HL-60/S4 (cell line): ENCODE measurements around the gene GRAMD1C.

Experiments used
- in situ Hi-C: fragments of 300-500 bp; cut with MboI; formaldehyde crosslinking; loops from 2 replicates; pipeline ENCODE4 v1.14.3; 2022; ENCODE audit warnings: low sequenced_read_pairs

The GRAMD1C gene

DNA sequence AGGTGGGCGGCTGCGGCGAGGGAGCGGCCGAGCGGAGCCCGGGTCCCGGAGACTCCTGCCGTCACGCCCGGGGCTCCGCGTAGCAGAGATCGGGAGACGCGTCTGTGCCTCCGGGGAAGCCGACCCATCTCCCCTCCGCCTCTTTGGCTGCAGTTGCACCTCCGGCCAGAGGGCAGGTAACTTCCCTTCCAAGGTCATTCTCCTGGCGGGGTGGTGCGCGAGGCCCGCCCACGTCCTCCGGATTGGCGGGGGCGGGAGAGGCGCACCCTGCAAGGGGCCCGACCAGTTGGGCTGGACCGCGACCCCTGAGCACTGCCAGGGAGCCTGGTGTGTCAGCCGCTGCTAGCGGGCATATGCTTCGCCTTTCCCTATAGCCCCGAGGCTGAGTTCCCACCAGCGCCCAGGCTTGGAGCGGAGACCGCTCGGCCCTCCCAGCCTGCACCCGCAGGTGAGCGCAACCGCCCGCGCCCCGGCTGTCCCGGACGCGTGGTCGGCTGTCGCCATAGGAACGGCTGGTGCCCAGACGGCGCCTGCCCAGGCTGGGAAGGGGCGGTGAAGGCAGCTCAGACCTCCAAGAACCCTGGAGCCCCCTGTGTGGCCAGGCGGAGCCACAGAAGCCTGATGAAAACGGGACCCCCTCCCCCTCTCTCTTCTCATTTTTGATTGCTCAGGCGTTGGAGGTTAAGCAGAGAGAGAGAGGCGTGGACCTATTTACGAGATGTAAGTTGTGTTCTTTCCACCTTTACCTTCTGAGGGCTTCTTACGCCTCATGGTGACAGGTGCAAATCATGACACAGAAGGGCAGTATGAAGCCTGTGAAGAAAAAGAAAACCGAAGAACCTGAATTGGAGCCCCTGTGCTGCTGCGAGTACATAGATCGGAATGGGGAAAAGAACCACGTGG is 109.7 kb downstream of the GRAMD1C start:
- in situ Hi-C loops: no loop called here

DNA sequence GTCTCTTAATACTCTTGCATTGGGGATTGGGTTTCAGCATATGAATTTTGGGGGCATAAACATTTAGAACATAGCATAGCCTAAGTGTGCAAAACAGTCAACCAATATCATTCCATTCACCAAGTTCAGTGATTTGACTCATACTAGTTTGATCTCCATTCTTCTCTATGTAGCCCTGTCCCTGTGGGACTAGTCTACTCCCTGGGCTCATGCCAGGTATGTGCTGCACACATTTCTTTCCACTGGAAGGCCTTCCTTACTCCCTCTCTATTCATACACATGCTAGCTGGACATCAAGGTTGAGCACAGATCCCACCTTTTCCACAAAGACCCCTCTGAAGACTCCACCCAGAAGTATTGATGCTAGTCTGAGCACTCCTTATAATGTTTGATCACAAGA is 114.3 kb downstream of the GRAMD1C start:
- in situ Hi-C loops: no loop called here

DNA sequence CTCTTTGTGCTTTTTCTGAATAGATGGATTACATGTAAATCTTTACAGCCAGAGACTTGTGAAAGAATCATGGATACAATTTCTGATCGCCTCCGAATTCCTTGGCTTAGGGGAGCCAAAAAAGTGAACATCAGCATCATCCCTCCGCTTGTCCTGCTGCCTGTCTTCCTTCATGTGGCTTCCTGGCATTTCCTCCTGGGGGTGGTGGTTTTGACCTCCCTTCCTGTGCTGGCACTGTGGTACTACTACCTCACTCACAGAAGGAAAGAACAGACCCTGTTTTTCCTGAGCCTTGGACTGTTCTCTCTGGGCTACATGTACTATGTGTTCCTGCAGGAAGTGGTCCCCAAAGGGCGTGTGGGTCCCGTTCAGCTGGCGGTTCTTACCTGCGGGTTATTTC is 115.1 kb downstream of the GRAMD1C start:
- in situ Hi-C loops: no loop called here

DNA sequence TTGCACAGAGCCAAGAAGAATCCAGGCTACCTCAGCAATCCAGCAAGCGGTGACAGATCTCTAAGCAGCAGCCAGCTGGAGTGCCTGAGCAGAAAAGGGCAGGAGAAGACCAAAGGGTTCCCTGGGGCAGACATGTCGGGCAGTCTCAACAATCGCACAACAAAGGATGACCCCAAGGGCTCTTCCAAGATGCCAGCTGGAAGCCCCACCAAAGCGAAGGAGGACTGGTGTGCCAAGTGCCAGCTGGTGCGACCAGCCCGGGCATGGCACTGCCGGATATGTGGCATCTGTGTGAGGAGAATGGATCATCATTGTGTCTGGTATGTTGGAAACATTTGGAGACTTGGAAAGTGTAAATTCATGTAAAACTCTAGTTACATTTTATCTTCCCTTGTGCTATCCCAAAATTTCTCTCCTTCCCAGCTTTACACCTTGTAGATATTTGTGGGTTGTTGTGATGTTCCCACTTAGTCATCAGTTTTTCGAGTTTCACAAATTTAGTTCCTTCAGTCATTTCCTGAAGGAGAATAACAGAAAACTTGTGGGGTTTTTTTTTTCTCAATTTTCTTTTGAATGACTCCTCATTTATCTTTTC is 115.6 kb downstream of the GRAMD1C start:
- in situ Hi-C loops: no loop called here

DNA sequence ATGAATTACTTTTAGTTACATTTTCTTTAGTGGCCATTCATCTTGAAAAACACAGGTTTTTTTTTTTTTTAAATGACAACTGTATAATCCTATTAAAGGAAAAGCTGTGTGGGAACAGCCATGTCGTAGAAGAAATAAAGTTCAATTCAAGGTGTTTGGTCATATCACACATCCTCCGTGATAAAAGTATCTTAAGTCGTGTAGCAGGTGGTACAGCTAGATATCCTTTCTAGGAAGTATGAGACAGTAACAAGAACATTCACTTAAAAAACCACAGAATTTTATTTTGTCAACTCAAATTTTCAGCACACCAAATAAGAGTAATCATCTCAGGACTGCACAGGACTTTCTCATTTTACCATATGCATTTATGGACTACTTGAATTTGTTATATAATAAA is 125.3 kb downstream of the GRAMD1C start:
- in situ Hi-C loops: no loop called here

DNA sequence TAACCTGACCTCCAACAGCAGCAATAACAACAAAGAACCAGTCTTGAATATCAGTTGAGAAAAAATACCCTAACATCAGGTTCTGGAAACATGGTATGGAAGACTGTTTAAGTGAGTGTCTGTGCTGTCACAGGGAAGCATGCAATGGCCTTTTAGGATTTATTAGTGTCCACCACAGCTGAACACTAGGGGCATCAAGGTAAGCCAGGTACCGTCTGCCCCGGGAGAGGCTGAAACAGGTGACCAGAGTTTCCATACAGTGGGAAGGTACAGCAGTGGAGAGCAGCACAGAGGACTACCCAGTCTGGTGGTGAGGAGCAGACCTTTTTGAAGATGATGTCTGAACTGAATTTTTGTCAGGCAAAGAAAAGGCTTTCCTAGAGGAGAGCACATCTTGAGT is 127.6 kb downstream of the GRAMD1C start:
- in situ Hi-C loops: no loop called here

DNA sequence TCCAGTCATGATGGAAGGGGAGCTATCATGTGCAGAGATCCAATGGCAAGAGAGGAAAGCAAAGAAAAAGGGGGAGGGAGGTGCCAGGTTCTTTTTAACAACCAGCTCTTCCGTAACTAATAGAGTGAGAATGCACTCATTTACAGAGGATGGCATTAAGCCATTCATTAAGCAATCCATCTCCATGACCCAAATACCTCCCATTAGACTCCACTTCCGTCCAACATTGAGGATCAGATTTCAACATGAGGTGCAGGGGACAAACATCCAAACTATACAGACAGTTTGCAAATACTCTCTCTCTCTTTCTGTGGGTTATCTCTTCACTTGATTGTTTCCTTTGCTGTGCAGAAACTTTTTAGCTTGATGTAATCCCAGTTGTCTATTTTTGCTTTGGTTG is 130.4 kb downstream of the GRAMD1C start:
- in situ Hi-C loops: no loop called here

DNA sequence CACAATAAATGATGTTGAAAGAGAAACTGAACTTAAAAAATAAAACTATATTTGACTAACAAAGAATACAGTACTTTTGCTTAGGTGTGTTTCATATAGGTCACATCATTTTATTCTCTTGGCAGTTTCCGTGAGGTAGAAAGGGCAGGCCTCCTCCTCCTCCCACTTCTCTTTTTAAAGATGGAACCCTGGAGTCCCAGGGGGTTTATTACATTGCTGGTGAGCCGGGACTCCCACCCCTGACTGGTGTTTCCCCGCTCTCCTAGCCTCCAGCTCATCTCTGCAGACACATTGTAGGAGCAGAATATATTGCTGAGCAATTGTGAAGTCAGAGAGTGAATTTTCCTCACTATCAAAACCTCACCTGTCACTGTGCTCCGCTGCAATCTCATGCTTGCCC is 139.2 kb downstream of the GRAMD1C start:
- in situ Hi-C loops: no loop called here

DNA sequence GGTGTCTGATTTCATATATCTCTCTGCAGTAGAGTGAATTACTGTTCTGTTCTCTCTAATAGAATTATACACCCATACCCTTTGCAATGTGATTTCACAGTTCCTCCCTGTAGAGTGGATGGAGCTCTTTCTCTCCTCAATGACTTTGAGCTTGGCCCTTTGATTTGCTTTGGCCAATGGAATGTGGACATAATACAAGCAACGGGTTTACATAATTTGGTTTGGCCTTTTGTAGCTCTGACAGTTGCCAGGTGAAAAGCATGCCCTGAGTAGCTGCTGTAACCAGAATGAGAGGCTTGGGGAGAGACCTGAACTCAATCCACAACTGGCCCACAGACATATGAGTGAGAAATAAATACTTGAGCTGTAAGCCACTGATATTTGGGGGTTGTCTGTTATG is 141.3 kb downstream of the GRAMD1C start:
- in situ Hi-C loops: no loop called here

DNA sequence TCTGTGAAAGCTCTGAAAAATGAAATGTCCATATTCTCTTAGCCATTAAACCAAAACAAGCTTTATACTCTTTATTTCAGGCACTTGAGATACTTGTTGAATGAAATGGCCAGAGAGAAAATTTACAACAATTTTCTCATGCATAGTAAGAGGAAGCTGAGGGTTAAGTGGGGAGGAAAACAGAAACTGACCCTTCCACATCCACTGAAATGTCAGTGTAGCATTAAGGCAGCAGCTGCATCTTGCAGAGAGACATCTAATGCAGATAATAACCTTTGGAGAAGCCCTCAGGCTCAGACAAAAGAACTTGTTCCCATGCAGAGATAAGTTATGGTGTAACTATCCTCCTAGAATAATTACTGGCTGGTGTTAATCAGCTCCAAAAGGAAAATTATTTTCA is 143.2 kb downstream of the GRAMD1C start:
- in situ Hi-C loops: no loop called here

DNA sequence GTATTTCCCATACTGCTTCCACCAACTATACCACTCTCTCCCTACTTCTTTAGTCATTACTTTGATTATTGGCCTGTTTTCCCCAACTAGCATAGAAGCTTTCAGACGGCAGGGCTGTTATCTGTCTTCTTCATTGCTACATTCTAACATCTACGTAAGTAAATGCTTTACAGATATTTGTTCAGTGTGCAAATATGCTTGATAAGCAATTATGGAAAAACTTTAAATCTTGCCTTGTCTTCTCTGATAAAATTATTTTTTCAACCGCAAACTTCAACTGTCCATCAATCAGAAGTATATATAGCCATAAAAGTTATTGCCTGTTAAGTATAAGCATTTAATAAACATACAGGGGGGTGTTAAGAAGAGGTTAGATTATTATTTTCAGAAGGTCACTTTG is 145.0 kb downstream of the GRAMD1C start:
- in situ Hi-C loops: no loop called here

DNA sequence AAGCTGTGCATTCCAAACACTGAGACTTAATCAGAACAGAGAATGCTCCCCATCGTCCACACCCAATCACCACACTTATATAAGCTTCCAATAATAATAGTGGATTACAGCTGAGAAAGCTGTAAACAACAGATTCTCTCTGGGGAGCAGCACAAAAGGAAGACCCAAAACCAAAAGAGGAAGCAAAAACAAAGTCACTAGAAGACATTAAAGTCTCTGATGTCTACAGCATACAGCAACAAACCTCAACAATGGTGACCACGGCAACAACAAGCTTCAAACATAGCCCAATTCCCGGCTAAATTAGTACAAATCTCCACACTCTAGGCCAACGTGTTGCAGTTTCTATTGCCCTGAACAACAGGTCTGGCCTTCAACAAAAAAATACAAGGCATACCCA is 147.0 kb downstream of the GRAMD1C start:
- in situ Hi-C loops: no loop called here
